Dedifferentiated amniotic fluid mesenchymal stem cell (primary cell): ENCODE results near the gene KCNQ1.

Source experiments
- DNase-seq: peaks from one replicate; pipeline ENCODE4 v3.0.0-alpha.2; 2016; ENCODE audit errors: extremely low spot score

Gene KCNQ1, protein sequence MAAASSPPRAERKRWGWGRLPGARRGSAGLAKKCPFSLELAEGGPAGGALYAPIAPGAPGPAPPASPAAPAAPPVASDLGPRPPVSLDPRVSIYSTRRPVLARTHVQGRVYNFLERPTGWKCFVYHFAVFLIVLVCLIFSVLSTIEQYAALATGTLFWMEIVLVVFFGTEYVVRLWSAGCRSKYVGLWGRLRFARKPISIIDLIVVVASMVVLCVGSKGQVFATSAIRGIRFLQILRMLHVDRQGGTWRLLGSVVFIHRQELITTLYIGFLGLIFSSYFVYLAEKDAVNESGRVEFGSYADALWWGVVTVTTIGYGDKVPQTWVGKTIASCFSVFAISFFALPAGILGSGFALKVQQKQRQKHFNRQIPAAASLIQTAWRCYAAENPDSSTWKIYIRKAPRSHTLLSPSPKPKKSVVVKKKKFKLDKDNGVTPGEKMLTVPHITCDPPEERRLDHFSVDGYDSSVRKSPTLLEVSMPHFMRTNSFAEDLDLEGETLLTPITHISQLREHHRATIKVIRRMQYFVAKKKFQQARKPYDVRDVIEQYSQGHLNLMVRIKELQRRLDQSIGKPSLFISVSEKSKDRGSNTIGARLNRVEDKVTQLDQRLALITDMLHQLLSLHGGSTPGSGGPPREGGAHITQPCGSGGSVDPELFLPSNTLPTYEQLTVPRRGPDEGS

DNA sequence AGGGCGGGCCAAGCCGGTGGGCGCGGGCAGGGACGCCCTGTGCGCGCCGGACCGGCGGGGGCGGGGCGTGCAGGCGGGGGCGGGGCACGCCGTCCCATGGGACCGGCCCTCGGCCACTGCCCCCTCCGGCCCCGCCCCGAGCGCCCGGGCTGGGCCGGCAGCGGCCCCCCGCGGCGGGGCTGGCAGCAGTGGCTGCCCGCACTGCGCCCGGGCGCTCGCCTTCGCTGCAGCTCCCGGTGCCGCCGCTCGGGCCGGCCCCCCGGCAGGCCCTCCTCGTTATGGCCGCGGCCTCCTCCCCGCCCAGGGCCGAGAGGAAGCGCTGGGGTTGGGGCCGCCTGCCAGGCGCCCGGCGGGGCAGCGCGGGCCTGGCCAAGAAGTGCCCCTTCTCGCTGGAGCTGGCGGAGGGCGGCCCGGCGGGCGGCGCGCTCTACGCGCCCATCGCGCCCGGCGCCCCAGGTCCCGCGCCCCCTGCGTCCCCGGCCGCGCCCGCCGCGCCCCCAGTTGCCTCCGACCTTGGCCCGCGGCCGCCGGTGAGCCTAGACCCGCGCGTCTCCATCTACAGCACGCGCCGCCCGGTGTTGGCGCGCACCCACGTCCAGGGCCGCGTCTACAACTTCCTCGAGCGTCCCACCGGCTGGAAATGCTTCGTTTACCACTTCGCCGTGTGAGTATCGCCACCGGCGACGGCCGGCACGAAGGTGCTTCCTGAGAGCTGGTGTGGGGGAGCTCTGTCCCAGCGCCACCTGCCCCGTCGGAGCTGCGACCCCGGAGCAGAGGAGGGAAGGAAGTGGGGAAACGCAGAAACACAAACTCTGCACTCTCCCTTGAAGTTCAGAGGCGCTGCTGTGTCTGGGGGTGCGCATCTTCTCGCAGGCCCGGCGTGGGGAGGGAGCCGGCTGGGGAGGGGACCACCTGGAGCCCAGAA lies at the start of gene KCNQ1:
TSS of gene KCNQ1 (plus strand) at position 188 of the 925 bp plus-strand sequence. CDS start at position 279, 91 bp downstream.
- no peak for DNase-seq

DNA sequence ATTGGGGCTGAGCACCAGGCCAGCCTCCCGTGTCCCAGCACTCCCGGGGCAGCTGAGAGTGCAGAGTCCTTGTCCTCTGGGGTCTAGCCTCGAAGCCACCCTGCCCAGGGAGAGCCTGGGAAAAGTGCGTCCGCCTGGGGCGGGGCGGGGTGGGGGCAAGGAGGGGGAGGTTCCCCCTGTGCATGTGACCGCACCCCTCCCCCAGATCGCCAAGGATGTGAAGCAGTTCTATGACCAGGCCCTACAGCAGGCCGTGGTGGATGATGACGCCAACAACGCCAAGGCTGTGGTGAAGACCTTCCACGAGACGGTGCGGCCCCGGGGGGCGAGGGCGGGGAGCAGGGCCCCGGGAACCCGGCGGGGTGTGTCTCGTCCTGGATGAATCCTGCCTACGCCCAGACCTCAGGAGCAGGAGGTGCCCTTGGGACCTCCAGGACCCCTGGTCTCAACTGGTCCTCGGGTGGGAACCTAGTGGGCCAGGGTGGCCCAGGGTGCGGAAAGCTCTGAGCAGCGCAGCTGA lies 49.5 kb upstream of the KCNQ1 start:
- no peak for DNase-seq

DNA sequence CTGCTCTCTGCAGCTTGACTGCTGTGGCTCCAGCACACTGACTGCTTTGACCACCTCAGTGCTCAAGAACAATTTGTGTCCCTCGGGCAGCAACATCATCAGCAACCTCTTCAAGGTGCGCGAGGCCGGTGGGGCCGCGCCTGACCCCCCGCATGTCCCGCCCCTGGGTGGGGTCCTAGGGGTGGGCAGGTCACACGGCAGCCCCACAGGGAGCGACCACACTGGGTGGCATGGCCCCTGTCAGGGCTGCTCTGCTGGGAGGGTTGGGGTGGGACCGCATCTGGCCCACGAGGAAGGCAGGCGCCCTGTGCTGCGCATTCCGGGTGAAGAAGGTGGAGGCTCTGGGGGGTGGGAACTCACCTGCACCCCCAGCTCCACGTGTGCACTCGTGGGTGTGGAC lies 49.0 kb upstream of the KCNQ1 start:
- no peak for DNase-seq

DNA sequence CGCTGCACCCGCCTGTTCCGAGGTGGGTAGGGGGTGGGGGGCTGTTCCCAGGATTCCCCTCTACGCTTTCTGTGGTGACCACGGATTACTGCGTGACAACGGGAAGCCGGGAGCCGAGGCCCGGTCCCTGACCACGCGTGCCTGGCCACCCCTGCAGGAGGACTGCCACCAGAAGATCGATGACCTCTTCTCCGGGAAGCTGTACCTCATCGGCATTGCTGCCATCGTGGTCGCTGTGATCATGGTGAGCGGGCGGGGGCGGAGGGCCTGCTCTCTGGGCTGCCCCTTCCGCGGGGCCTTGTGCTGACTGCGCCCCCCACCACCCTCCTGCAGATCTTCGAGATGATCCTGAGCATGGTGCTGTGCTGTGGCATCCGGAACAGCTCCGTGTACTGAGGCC lies 48.3 kb upstream of the KCNQ1 start:
- DNase-seq: no peak

DNA sequence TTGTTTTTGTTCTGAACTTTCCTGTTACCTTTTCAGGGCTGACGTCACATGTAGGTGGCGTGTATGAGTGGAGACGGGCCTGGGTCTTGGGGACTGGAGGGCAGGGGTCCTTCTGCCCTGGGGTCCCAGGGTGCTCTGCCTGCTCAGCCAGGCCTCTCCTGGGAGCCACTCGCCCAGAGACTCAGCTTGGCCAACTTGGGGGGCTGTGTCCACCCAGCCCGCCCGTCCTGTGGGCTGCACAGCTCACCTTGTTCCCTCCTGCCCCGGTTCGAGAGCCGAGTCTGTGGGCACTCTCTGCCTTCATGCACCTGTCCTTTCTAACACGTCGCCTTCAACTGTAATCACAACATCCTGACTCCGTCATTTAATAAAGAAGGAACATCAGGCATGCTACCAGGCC lies 47.8 kb upstream of the KCNQ1 start:
- DNase-seq: no peak

DNA sequence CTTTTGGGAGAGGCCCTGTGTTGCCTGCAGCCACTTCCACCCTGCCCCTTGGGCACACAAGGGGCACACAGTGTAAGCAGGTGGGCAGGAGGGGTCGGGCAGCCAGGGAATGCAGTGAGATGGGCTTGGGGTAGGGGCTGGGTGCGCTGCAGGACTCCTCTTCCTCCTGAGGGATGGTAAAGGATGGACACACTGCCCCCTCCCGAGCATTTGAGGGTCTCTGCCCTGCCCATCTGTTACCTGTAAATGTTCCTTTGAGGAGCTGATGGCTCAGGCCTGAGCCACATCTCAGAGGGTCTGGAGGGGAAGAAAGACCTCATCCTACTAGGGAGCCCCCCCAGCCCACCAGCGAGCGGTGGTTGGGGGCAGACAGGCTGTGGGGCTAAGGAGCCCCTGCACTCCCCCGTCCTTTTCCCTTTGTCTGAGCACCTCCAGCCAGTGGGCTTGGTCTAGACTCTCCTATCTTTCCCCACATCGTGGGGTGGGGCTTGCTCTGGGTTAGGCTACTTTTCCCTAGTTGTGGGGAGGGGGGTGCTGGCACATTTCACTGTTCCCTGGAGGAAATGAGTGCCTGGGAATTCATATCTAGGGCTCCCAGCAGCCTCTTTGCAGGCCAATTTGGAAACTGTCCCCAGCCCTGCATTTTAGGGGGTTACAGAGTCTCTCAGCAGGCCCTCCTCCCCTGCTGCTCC lies 46.0 kb upstream of the KCNQ1 start:
- no peak for DNase-seq

DNA sequence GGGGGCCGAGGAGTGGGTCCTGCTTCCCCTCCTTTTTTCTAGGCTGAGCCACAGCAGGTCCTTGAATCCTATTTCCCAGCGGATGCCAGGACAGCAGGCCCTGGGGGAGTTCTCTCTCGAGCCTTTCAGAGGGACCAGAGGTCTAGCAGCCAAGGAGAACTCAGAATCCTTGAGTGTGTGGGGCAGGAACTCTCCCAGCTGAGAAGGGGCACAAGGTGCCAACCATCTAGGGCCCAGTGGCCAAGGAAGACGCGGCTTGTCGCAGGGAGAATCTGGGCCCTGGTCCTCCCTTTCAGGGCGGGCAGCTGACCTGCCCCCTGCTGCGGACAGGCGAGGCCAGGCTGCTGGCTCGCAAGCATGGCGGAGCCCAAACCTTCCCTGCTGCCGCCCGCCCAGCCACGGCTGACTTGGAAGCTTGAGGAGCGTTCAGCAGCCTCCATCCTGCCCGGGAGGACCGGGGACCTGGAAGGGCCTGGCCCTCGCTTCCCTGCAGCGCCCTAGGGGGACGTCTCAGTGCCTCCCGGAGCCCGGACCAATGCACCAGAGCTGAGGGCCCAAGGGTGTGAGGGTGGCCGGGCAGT lies 45.2 kb upstream of the KCNQ1 start:
- DNase-seq: no peak

DNA sequence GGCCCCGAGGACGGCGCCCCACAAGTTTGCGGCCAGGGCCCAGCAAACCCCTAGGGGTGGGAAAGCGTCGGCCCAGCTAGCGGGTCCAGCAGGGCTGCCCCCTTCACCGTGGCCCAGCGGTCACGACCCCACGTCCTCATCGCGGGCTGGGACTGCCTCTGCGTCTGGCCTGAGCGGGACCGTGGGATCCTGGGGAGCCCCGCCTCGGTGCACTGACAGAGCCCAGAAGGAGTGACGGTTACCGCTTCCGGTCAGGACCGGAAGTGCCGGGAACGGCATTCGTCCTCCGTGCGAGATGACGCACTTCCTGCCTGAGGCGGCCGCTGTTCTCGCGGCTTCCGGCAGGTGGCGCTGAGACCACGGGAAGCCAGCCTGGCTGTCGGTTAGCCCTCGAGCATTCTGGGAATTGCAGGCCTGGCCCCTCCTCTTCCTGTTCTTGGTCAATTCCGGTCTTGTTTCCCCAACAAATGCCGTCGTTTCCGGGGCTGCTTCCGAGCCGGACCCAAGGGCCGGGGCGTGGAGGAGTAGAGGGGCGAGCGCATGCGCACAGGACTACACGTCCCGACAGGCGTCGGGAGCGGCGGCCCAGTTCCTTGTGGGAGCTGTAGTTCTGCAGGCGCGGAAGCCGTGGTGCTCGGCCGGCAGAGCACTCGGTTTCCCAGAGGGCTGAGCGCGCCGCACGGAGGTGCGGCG lies 44.6 kb upstream of the KCNQ1 start, which contains the start of gene TSSC4:
TSS of gene TSSC4 (plus strand) at position 682 of the 693 bp plus-strand sequence. CDS start 1,884 bp downstream, outside the sequence.
- DNase-seq: peak; percentile 100

DNA sequence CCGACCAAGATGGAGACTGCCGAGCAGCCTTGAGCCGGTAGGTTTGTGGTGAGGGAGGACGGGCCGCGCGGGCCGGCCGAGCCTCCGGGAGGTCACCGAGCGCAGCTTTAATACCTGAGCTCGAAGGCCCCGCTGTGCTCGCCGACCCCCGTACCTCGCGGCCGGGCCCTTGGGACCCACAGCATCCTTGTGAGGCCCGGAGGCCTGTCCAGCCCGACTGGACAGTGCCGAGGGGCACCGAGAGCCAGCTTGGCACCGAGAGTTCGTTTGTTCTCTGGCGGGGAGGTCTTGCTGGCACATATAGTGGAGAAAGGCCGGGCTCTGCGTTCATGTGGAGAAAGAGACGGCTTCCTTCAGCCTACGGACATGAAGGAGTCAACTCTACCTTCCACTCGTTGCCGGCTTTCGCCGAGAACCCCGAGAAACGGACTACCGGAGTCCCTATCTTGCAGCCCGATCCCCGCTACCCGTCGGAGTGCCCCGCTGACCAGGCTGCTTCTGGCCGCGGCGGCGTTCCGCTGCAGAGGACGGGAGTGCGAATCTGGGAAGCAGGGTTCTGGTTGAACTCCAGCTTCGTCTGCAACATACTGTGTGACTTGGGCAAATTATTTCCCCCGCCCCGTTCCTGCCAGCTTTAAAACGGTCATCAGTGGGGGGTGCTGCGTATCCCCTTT lies 43.9 kb upstream of the KCNQ1 start:
- DNase-seq: no peak

DNA sequence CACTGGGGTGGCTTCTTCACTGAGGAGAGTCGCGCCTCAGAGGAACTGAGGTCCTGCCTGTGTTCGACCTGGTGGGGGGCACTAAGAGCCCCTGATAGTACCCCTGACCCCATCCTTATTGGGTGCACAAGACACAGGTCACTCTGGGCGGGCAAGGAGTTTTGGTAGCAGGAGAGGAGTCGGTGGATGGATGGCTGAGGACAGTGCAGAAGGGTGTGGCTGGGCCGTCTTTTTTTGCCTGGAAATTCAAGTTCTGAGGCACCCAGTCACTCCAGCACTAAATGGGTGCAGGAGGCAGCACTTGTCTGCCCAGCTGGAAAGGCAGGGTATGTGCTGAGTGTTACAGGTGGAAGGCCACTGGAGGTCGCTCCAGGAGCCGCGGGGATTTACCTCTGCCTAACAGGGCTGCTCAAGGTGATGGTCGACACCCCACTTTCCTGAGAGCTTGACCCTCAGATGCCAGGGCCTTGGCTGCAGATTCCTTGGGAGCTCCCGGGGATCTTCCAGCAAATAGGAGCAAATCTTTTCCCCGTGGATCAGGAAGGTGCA lies 43.3 kb upstream of the KCNQ1 start:
- DNase-seq: no peak

DNA sequence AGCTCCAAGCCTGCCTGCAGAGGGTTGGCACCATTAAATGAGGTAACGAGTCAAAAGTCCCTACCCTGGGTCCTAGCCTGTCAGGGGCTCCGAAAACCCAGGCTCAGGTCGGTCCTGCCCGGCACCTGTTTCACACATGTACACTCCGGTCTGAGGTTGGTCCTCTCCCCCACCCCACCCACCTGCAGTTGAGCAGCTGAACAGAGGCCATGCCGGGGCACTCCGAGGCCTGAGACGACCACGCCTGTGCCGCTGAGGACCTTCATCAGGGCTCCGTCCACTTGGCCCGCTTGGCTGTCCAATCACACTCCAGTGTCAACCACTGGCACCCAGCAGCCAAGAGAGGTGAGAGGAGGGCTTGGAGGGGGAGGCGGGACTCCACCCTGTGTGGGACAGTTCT lies 42.7 kb upstream of the KCNQ1 start:
- DNase-seq: no peak

DNA sequence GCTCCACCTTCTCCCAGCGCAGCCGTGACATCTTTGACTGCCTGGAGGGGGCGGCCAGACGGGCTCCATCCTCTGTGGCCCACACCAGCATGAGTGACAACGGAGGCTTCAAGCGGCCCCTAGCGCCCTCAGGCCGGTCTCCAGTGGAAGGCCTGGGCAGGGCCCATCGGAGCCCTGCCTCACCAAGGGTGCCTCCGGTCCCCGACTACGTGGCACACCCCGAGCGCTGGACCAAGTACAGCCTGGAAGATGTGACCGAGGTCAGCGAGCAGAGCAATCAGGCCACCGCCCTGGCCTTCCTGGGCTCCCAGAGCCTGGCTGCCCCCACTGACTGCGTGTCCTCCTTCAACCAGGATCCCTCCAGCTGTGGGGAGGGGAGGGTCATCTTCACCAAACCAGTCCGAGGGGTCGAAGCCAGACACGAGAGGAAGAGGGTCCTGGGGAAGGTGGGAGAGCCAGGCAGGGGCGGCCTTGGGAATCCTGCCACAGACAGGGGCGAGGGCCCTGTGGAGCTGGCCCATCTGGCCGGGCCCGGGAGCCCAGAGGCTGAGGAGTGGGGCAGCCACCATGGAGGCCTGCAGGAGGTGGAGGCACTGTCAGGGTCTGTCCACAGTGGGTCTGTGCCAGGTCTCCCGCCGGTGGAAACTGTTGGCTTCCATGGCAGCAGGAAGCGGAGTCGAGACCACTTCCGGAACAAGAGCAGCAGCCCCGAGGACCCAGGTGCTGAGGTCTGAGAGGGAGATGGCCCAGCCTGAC lies 41.7 kb upstream of the KCNQ1 start:
- DNase-seq: no peak

DNA sequence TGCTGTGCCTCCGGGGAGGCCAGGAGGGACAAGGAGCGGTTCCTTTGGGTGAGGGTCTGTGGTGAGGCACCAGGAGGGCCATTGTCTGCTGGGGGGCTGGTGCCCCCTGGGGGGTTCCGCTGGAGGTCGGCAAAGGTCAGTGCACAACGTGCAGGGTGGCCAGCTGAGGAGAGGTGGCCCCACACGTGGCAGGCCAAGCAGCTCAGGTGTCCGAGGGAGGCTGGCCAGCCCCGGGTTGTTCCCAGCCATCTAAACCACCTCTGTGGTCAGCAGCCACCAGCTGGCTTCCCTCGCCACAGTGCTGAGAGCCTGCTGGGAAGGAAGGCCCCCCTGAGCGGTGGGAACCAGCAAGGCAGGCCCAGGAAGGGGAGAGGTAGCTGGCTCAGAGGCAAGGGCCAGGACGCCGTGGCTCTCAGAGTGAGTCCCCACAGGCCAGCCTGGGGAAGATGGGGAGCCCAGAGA lies 40.0 kb upstream of the KCNQ1 start:
- no peak for DNase-seq

DNA sequence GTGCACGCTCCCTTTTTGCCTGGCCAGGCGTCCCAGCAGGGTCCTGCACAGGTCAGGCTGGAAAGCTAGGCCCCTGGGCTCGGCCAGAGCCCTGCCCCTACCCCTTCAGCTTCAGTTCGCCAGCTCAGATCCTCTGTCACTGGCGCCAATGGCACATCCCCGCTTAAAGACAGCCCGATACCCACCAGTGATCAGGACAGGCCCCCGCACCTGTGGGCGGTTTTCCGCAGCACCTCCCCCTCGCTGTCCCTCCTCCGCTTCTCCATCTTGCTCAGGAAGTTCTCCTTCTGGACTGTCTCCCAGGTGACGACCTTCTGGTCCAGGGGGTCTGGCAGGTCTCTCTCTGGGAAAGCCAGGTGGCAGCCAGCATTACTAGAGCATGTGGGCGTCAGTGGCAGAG lies 38.4 kb upstream of the KCNQ1 start:
- DNase-seq: no peak

DNA sequence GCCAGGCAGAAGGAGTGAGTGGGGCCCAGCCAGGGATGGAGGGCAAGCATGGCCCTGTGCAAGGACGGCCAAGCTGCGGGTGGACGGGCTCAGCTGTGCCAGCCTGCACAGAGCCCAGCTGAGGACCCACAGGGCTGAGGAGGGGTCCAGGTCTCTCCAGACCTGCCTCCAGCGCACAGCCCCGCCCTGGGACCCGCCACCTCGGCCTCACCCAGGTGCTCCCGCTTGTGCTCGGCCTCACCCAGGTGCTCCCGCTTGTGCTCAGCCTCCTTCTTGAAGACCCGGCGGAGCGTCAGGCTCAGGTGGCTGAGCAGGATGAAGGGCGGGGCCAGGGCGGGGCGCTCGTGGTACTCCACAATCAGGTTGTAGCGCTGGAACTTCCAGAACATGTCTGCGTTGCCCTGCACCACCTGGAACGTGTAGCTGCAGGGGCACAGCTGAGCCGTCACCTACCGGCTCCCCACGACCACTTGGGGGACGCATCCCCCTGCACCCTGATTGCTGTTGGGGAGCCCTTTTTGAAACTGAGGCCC lies 37.9 kb upstream of the KCNQ1 start:
- DNase-seq: no peak

DNA sequence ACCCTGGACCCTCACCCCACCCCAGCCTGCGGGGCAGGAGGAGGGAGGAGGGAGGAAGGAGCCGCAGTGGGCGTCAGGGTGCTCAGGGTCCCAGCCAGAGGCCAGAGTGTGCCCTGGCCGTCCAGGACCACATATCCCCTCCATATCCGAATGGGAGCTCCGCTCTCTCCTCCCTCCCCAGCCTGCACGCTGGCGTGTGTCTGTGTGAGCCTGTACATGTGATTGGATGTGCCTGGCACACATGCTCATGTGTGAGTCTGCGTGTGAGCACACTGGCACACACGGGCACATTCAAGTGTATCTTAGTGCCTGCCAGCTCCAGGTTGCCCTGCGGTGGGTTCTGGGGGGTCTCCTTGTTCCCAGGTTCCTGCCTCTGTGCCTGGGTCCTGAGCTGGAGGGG lies 36.1 kb upstream of the KCNQ1 start:
- no peak for DNase-seq

DNA sequence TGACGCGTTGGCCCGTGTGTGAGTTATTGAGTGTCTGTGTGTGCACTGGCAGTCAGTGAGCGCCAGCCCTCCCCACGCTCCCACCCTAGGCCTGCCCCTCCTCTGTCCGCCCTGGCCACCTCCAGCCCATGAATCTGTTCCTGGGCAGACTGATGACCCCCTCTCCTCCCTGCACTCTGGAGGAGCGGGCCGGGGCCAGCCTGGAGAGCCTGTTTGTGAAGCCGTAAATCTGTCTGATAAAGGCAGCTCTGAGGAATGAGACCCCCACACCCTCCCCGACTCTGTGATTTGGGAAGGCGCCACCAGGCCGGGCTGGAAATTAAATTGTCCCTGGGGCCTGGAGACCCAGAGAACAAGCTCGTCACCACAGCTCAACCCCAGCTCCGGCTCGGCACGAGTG lies 35.7 kb upstream of the KCNQ1 start:
- no peak for DNase-seq
